Transverse colon (tissue), 4 donors: Measurements from ENCODE around the gene F8. TPM values are rescaled to one million over a fixed set of nuclear protein-coding genes. Genes with fewer than 3 reads are reported as not detected.
"Not testable (repeated sequence)": the region's sequence is repeated elsewhere in the genome, so short reads cannot be mapped to it uniquely, and the experiment has no call there.

Experiments
- DNase-seq: peaks from one replicate; pipeline ENCODE4 v3.0.0-alpha.2; 2019
- H3K27ac ChIP-seq, 4 donors: fragments of 200-600 bp; sonication (generic); 2 replicates each; pipeline ENCODE4 v1.5.1; 2016 to 2018; ENCODE audit warnings: inconsistent platforms in 4 of 4
- H3K27me3 ChIP-seq: fragments of 200-600 bp; sonication (generic); 2 replicates; pipeline ENCODE4 v1.5.1; 2017; ENCODE audit warnings: inconsistent platforms
- H3K36me3 ChIP-seq, 4 donors: fragments of 200-600 bp; sonication (generic); 2 replicates each; pipeline ENCODE4 v1.5.1; 2017 to 2019; ENCODE audit warnings: inconsistent platforms in 4 of 4
- H3K4me1 ChIP-seq, 4 donors: fragments of 200-600 bp; sonication (generic); 2 replicates each; pipeline ENCODE4 v1.5.1; 2017 to 2020; ENCODE audit warnings: inconsistent platforms in 4 of 4
- H3K4me3 ChIP-seq, 4 donors: fragments of 200-600 bp; sonication (generic); 1 replicate in 1 of 4; 2 replicates in 3 of 4; pipeline versions ENCODE4 v1.5.1 to v1.6.1; 2017 to 2019; ENCODE audit warnings: inconsistent platforms in 4 of 4
- H3K9me3 ChIP-seq, 2 donors: fragments of 200-600 bp; sonication (generic); 2 replicates each; pipeline ENCODE4 v1.5.1; 2017 to 2019; ENCODE audit warnings: inconsistent platforms in 2 of 2
- CTCF ChIP-seq, 5 experiments: fragments of 200-600 bp in 3 of 5; fragments of 450-650 bp in 2 of 5; sonication (generic) in 3 of 5; IDR thresholded peaks; 1 replicate in 2 of 5; 2 replicates in 3 of 5; pipeline ENCODE4 v1.5.1; 2016 to 2017; ENCODE audit warnings: antibody characterized with exemption in 5 of 5, inconsistent platforms in 3 of 5, mild to moderate bottlenecking in 2 of 5, moderate library complexity in 1 of 5
- EP300 ChIP-seq: sonication (generic); formaldehyde crosslinking; IDR thresholded peaks from one replicate; pipeline ENCODE4 v1.6.1; 2017; ENCODE audit warnings: antibody characterized with exemption, low read depth
- POLR2A ChIP-seq: fragments of 450-650 bp; IDR thresholded peaks from one replicate; pipeline ENCODE4 v1.6.1; 2016; ENCODE audit warnings: antibody characterized with exemption, mild to moderate bottlenecking, moderate library complexity
- POLR2AphosphoS5 ChIP-seq, 3 donors: sonication (generic); formaldehyde crosslinking; IDR thresholded peaks; one replicate each; pipeline ENCODE4 v1.6.1; 2016; ENCODE audit warnings: antibody characterized with exemption in 3 of 3
- WGBS, 2 donors: methylation state at CpG; one replicate each; pipeline ENCODE4 v1.1.5; 2018; ENCODE audit warnings: low coverage in 1 of 2; 5-methylcytosine and 5-hydroxymethylcytosine counted together
- in situ Hi-C, 4 donors: fragments of 200-750 bp; cut with MboI; loops; one replicate each; pipeline versions ENCODE4 v1.15.0 to v1.15.1; 2017; ENCODE audit warnings: low sequenced_read_pairs in 3 of 4, low pct_ligation_motif_present in 1 of 4, low pct_unique_long_range_greater_than_20kb in 1 of 4
- intact Hi-C: fragments of 100-400 bp; cut with DNase I; formaldehyde crosslinking; loops from one replicate; pipeline ENCODE4 v1.15.1; 2023; ENCODE audit warnings: low total_unique reads
- total RNA-seq, 4 donors: library from RNA; depleted of rRNA; stranded (reverse); fragments of >200 nt; gene quantifications; one replicate each; pipeline ENCODE4 v1.1.0, GENCODE V29; 2016

F8 gene
- total RNA-seq, 4 donors from 2014 or later, result 1.2 to 4.5 (median 4.0) TPM

- in situ Hi-C loops, result no loop called here
- intact Hi-C loops, result no loop called here
- DNase-seq, result no peak
- no peaks in the 10 kb centered on the region for H3K27me3 ChIP-seq
- H3K4me1 ChIP-seq, result no peaks in the 10 kb centered on the region
- no peak overlapping the region for H3K4me3 ChIP-seq
- WGBS, 2 donors, result 81% methylated on average over 7 of the region's 7 CpGs; no CpG with 5 or more reads in 1 of the 2 donors
- no peaks in the 10 kb centered on the region for H3K9me3 ChIP-seq
- no peak overlapping the region for H3K27ac ChIP-seq
- TF ChIP-seq CTCF (IDR thresholded peaks at IDR 0.05) (no peak), EP300 (no peak)
- H3K36me3 ChIP-seq, result no peaks in the 10 kb centered on the region
Observed at GRCh38 chrX:154819771-154820341, 202.7 kb downstream of the F8 start.

GRCh38 chrX:154818916-154819770 is 203.4 kb downstream of the F8 start:
- Histone ChIP-seq H3K27me3 (no peaks in the 10 kb centered on the region), H3K4me1 (no peaks in the 10 kb centered on the region), H3K4me3 (no peak overlapping the region), H3K27ac (no peak overlapping the region), H3K9me3 (no peaks in the 10 kb centered on the region), H3K36me3 (no peaks in the 10 kb centered on the region)
- DNase-seq, result no peak
- in situ Hi-C loops, result no loop called here
- 72 to 80% methylated on average over 1 to 11 of the region's 11 CpGs for WGBS, 2 donors
- intact Hi-C loops, result no loop called here
- no peak for TF ChIP-seq POLR2AphosphoS5 (IDR thresholded peaks at IDR 0.05)
- no peak for TF ChIP-seq POLR2A
- TF ChIP-seq CTCF (IDR thresholded peaks at IDR 0.05), result no peak
- TF ChIP-seq EP300, result no peak

GRCh38 chrX:154817048-154817618 is 205.4 kb downstream of the F8 start:
- H3K9me3 ChIP-seq, DNase-seq, H3K27me3 ChIP-seq, H3K27ac ChIP-seq, H3K4me1 ChIP-seq, H3K4me3 ChIP-seq, intact Hi-C loops, in situ Hi-C loops, H3K36me3 ChIP-seq: not testable (repeated sequence)
- WGBS, 2 donors, result 80 to 90% methylated on average over 1 to 19 of the region's 19 CpGs

- H3K4me1 ChIP-seq, H3K9me3 ChIP-seq, H3K27ac ChIP-seq, H3K4me3 ChIP-seq, H3K36me3 ChIP-seq, DNase-seq, H3K27me3 ChIP-seq, in situ Hi-C loops, intact Hi-C loops: not testable (repeated sequence)
- 75 to 86% methylated on average over 1 to 4 of the region's 4 CpGs for WGBS, 2 donors
Observed at GRCh38 chrX:154816326-154816898, 206.1 kb downstream of the F8 start.

GRCh38 chrX:154815274-154815818 is 207.2 kb downstream of the F8 start:
- WGBS, 2 donors, result 44 to 58% methylated on average over 2 to 5 of the region's 5 CpGs
- Histone ChIP-seq H3K4me3 (no peak overlapping the region), H3K27me3 (no peaks in the 10 kb centered on the region), H3K27ac (no peak overlapping the region), H3K36me3 (no peaks in the 10 kb centered on the region), H3K9me3 (no peaks in the 10 kb centered on the region), H3K4me1 (no peaks in the 10 kb centered on the region)
- no peak for DNase-seq
- in situ Hi-C loops (no loop called here), intact Hi-C loops (no loop called here)
- TF ChIP-seq EP300 (no peak), POLR2A (no peak), POLR2AphosphoS5 (IDR thresholded peaks at IDR 0.05) (no peak), CTCF (IDR thresholded peaks at IDR 0.05) (no peak)
